T1000 (cell line): ENCODE data around the gene TH.

Experiments used
- DNase-seq: peaks from one replicate; lab custom pipeline; 2025; ENCODE audit warnings: mixed read lengths; lab: John Stamatoyannopoulos, UW

The TH gene

GRCh38 chr11:2159536-2160413, 11.8 kb downstream of the TH start:
- DNase-seq = no peak

- DNase-seq = no peak
Observed at GRCh38 chr11:2158966-2159365, 12.6 kb downstream of the TH start.

GRCh38 chr11:2158296-2158737, 13.3 kb downstream of the TH start:
- DNase-seq = no peak

- no peak for DNase-seq
Observed at GRCh38 chr11:2157294-2158040, 14.1 kb downstream of the TH start.

- no peak for DNase-seq
Observed at GRCh38 chr11:2156416-2157182, 15.0 kb downstream of the TH start.

GRCh38 chr11:2155511-2155910, 16.1 kb downstream of the TH start:
- no peak for DNase-seq

- no peak for DNase-seq
Observed at GRCh38 chr11:2154889-2155288, 16.7 kb downstream of the TH start.

- DNase-seq = no peak
Observed at GRCh38 chr11:2154195-2154585, 17.4 kb downstream of the TH start.

- no peak for DNase-seq
Observed at GRCh38 chr11:2153581-2154194, 17.9 kb downstream of the TH start.

- peak; percentile 30 for DNase-seq
Observed at GRCh38 chr11:2151500-2152257, 19.9 kb downstream of the TH start.

- no peak for DNase-seq
Observed at GRCh38 chr11:2149864-2150847, 21.5 kb downstream of the TH start.

GRCh38 chr11:2149460-2149859, 22.2 kb downstream of the TH start:
- DNase-seq = no peak

- DNase-seq = no peak
Observed at GRCh38 chr11:2148595-2148994, 23.0 kb downstream of the TH start.

- DNase-seq = no peak
Observed at GRCh38 chr11:2147391-2147790, 24.2 kb downstream of the TH start.

GRCh38 chr11:2146051-2146450, 25.6 kb downstream of the TH start:
- DNase-seq = no peak

GRCh38 chr11:2144544-2145248, 26.9 kb downstream of the TH start:
- no peak for DNase-seq

GRCh38 chr11:2143799-2144543, 27.6 kb downstream of the TH start:
- DNase-seq = no peak

GRCh38 chr11:2143477-2143798, 28.2 kb downstream of the TH start:
- DNase-seq = no peak

GRCh38 chr11:2142762-2143202, 28.8 kb downstream of the TH start:
- DNase-seq = no peak
